ENCODE results near the gene CRYBA2.

GRCh38 chr2:218961651-218962570, 31.3 kb downstream of the CRYBA2 start:
- no peak for TF ChIP-seq TAF1 (IDR thresholded peaks at IDR 0.05; ENCODE audit: borderline replicate concordance, insufficient read depth, low read length)
- no peak for TF ChIP-seq SIN3A (IDR thresholded peaks at IDR 0.05; ENCODE audit: borderline replicate concordance, insufficient read depth, low read length)
- no peak for TF ChIP-seq POLR2AphosphoS5 (IDR thresholded peaks at IDR 0.05; ENCODE audit: low read depth, low read length)

All from PFSK-1 (cell line).